ENCODE measurements around the gene NCS1. TPM values are rescaled to one million over a fixed set of nuclear protein-coding genes. Genes with fewer than 3 reads are reported as not detected.

NCS1 gene
- total and polyA plus RNA-seq, 2 of the 8 experiments (the other 6 are each of a cell fraction or from before 2014, with no cell fraction given), result 34.7 to 47.6 TPM

GRCh38 chr9:130143279-130143893 lies 28.8 kb upstream of the NCS1 start:
- Histone ChIP-seq H2BK15ac (ENCODE audit: low read length) (peak overlapping the region; percentile 93), H3K4me3 (ENCODE audit: extremely low read depth in 1 of 4, insufficient read depth in 2 of 4, low read depth in 3 of 4, low read length in 4 of 4) (no peak overlapping the region), H3K18ac (ENCODE audit: extremely low read depth, low read length) (peak overlapping the region; percentile 52; the same call in 1 of the 2 replicates), H3K79me1 (ENCODE audit: low read depth, low read length) (no peaks in the 10 kb centered on the region), H3K36me3 (ENCODE audit: control insufficient read depth in 2 of 4, insufficient read depth in 4 of 4, low read length in 3 of 4) (no peaks in the 10 kb centered on the region), H3K4ac (replicated peaks; ENCODE audit: insufficient read length, low read depth, low read length) (no peak overlapping the region), H3K4me2 (ENCODE audit: insufficient read depth in 1 of 2, low read depth in 2 of 2, low read length in 2 of 2) (no peak overlapping the region), H4K8ac (ENCODE audit: extremely low read depth, insufficient read depth, low read length) (no peak overlapping the region; the same call in 1 of the 2 replicates), H4K5ac (ENCODE audit: insufficient read length, low read depth, low read length) (no peak overlapping the region), H3K56ac (replicated peaks; ENCODE audit: insufficient read length, low read depth, low read length) (no peak overlapping the region), H3K27me3 (replicated peaks in 1 of 4; ENCODE audit: control insufficient read depth in 3 of 4, extremely low read depth in 1 of 4, insufficient read depth in 3 of 4, low read length in 3 of 4) (no peaks in the 10 kb centered on the region; a peak in 1 of 7 replicates), H4K20me1 (replicated peaks in 1 of 2; ENCODE audit: control insufficient read depth in 1 of 2, insufficient read depth in 2 of 2, low read length in 2 of 2) (no peaks in the 10 kb centered on the region), H4K91ac (replicated peaks; ENCODE audit: insufficient read length, low read length) (no peak overlapping the region), H2BK120ac (replicated peaks; ENCODE audit: low read depth, low read length) (no peak overlapping the region), H2BK12ac (ENCODE audit: low read depth, low read length) (peak overlapping the region; percentile 92; the same call in 1 of the 2 replicates), H3K79me2 (ENCODE audit: control insufficient read depth in 1 of 2, insufficient read depth in 2 of 2, low read length in 2 of 2) (no peaks in the 10 kb centered on the region), H3K4me1 (replicated peaks in 1 of 4; ENCODE audit: control insufficient read depth in 3 of 4, insufficient read depth in 4 of 4, low read length in 3 of 4) (peaks cover 7 to 16% (median 10%) of the 10 kb centered on the region in 4 experiments; a peak in 5 of 7 replicates), H3K9me3 (ENCODE audit: insufficient read depth in 2 of 2, low read depth in 1 of 2, low read length in 1 of 2) (no peaks in the 10 kb centered on the region), H2BK20ac (ENCODE audit: low read length) (peak overlapping the region; percentile 56), H3K23me2 (ENCODE audit: low read depth, low read length) (no peaks in the 10 kb centered on the region), H2AFZ (ENCODE audit: low read length) (0 out of 2 replicates have a peak overlapping the region, but pooled peaks have one; percentile 7), H2AK5ac (ENCODE audit: low read depth, low read length) (0 out of 2 replicates have a peak overlapping the region, but pooled peaks have one; percentile 75), H3K9ac (replicated peaks in 1 of 4; ENCODE audit: extremely low read depth in 1 of 4, low read depth in 3 of 4, low read length in 3 of 4) (no peak overlapping the region; a peak in 1 of 7 replicates), H2BK5ac (ENCODE audit: low read depth, low read length) (peak overlapping the region; percentile 78; the same call in 1 of the 2 replicates), H3K14ac (ENCODE audit: insufficient read length) (no peak overlapping the region), H3K27ac (ENCODE audit: low read depth, low read length) (no peak overlapping the region), H3K23ac (ENCODE audit: insufficient read length) (no peak overlapping the region)
- CTCF ChIA-PET (ENCODE audit: partially characterized antibody), result interaction anchor here (0.7 to 1.8 kb wide), 7 partner anchors 9 to 36 kb away, joined by 3 to 6 read pairs (median 3); no protein-coding TSS in a partner anchor
- POLR2A ChIA-PET (ENCODE audit: partially characterized antibody), result interaction anchor here (0.7 to 1.1 kb wide), 2 partner anchors 9 to 12 kb away, joined by 3 to 4 read pairs; no protein-coding TSS in a partner anchor
- 85% methylated on average over 24 of the region's 24 CpGs; no CpG with 5 or more reads in 1 of the 2 experiments for WGBS, 2 experiments (ENCODE audit: extremely low coverage in 1 of 2, insufficient coverage in 1 of 2, insufficient read length in 1 of 2, insufficient replicate concordance in 2 of 2, low coverage in 1 of 2, low lambda C conversion rate in 2 of 2, missing lambda C conversion rate in 1 of 2)
- no peak for DNase-seq (ENCODE audit: low read depth in 1 of 2, low spot score in 2 of 2)
- no peak for FAIRE-seq
- TF ChIP-seq EP300 (IDR thresholded peaks at IDR 0.05; ENCODE audit: borderline replicate concordance in 1 of 2, low read depth in 2 of 2, low read length in 2 of 2), result no peak
- TF ChIP-seq SP4 (IDR thresholded peaks at IDR 0.05; ENCODE audit: low read length), result no peak
- TF ChIP-seq MAFK (IDR thresholded peaks at IDR 0.05; ENCODE audit: low read depth, low read length), result peak; percentile 85

Data from H1 (cell line).